Kasumi-1 (cell line): ENCODE results near the gene SLC39A3.
"Not testable (repeated sequence)": the region's sequence is repeated elsewhere in the genome, so short reads cannot be mapped to it uniquely, and the experiment has no call there.

Experiments used
- DNase-seq, 2 experiments: peaks; one replicate each; lab custom pipeline; 2025; lab: John Stamatoyannopoulos, UW

Gene SLC39A3

GRCh38 chr19:2722541-2723344 is 17.1 kb downstream of the SLC39A3 start:
- DNase-seq, result no peak

GRCh38 chr19:2721570-2722540 is 18.0 kb downstream of the SLC39A3 start:
- DNase-seq, result no peak

- no peak for DNase-seq
Observed at GRCh38 chr19:2720777-2721569, 18.8 kb downstream of the SLC39A3 start, which contains the start of gene DIRAS1. Gene DIRAS1, minus strand, starts transcription at chr19:2721372. Its CDS starts 3,566 bp downstream, at chr19:2717806.

GRCh38 chr19:2719920-2720776 is 19.7 kb downstream of the SLC39A3 start:
- DNase-seq, result no peak

- DNase-seq, result no peak
Observed at GRCh38 chr19:2719232-2719735, 20.5 kb downstream of the SLC39A3 start.

GRCh38 chr19:2717638-2718541 is 21.9 kb downstream of the SLC39A3 start:
- DNase-seq, result no peak

- no peak for DNase-seq
Observed at GRCh38 chr19:2716722-2717637, 22.8 kb downstream of the SLC39A3 start.

- no peak for DNase-seq
Observed at GRCh38 chr19:2716275-2716650, 23.6 kb downstream of the SLC39A3 start.

GRCh38 chr19:2715470-2716274 is 24.1 kb downstream of the SLC39A3 start:
- DNase-seq, result no peak

GRCh38 chr19:2714531-2715269 is 25.1 kb downstream of the SLC39A3 start:
- DNase-seq, result no peak

- not testable (repeated sequence) for DNase-seq
Observed at GRCh38 chr19:2714102-2714501, 25.7 kb downstream of the SLC39A3 start.

GRCh38 chr19:2713170-2713569 is 26.6 kb downstream of the SLC39A3 start:
- not testable (repeated sequence) for DNase-seq

- no peak for DNase-seq
Observed at GRCh38 chr19:2711875-2712205, 28.0 kb downstream of the SLC39A3 start.

- peak; percentile 77 to 79 for DNase-seq
Observed at GRCh38 chr19:2711172-2711874, 28.5 kb downstream of the SLC39A3 start.

GRCh38 chr19:2706251-2706650 is 33.6 kb downstream of the SLC39A3 start:
- no peak for DNase-seq

- DNase-seq, result no peak
Observed at GRCh38 chr19:2703691-2704216, 36.1 kb downstream of the SLC39A3 start.
